Measurements from ENCODE around the gene MYH7.

Gene MYH7

GRCh38 chr14:23385642-23386265 is 49.7 kb downstream of the MYH7 start:
- DNase-seq = no peak

- DNase-seq = no peak
Measured at GRCh38 chr14:23385244-23385641, 50.2 kb downstream of the MYH7 start.

- no peak for DNase-seq
Measured at GRCh38 chr14:23384364-23385080, 50.9 kb downstream of the MYH7 start.

- no peak for DNase-seq
Measured at GRCh38 chr14:23382731-23383440, 52.6 kb downstream of the MYH7 start.

- DNase-seq = no peak
Measured at GRCh38 chr14:23382276-23382675, 53.2 kb downstream of the MYH7 start.

- no peak for DNase-seq
Measured at GRCh38 chr14:23381871-23382270, 53.6 kb downstream of the MYH7 start.

GRCh38 chr14:23380976-23381375 is 54.5 kb downstream of the MYH7 start:
- DNase-seq = no peak

- DNase-seq = no peak
Measured at GRCh38 chr14:23380197-23380914, 55.1 kb downstream of the MYH7 start.

GRCh38 chr14:23379366-23380196 is 55.9 kb downstream of the MYH7 start:
- DNase-seq = peak; percentile 71 to 77

- no peak for DNase-seq
Measured at GRCh38 chr14:23378612-23379220, 56.7 kb downstream of the MYH7 start.

GRCh38 chr14:23377573-23378563 is 57.6 kb downstream of the MYH7 start:
- DNase-seq = no peak

- no peak for DNase-seq
Measured at GRCh38 chr14:23377198-23377550, 58.3 kb downstream of the MYH7 start.

GRCh38 chr14:23376482-23377197 is 58.8 kb downstream of the MYH7 start, which contains the start of gene CMTM5:
TSS of gene CMTM5 (plus strand) at chr14:23377046. CDS start at chr14:23377252, 206 bp downstream.
- DNase-seq = no peak

GRCh38 chr14:23375527-23376251 is 59.8 kb downstream of the MYH7 start:
- no peak for DNase-seq

GRCh38 chr14:23373041-23373440 is 62.4 kb downstream of the MYH7 start:
- DNase-seq = no peak

- no peak for DNase-seq
Measured at GRCh38 chr14:23372509-23372908, 63.0 kb downstream of the MYH7 start, which contains the start of gene IL25. TSS of gene IL25 (plus strand) at chr14:23372809.

GRCh38 chr14:23371865-23372264 is 63.6 kb downstream of the MYH7 start:
- DNase-seq = no peak

- DNase-seq = no peak
Measured at GRCh38 chr14:23370221-23370620, 65.2 kb downstream of the MYH7 start.

- no peak for DNase-seq
Measured at GRCh38 chr14:23366426-23366921, 69.0 kb downstream of the MYH7 start.

Measured in activated T-cell treated with anti-CD3 and anti-CD28 coated beads, Interleukin-2, amount 50 U/mL, for 48 hours (primary cell).